ENCODE measurements around the gene AGBL1.

AGBL1 gene

DNA sequence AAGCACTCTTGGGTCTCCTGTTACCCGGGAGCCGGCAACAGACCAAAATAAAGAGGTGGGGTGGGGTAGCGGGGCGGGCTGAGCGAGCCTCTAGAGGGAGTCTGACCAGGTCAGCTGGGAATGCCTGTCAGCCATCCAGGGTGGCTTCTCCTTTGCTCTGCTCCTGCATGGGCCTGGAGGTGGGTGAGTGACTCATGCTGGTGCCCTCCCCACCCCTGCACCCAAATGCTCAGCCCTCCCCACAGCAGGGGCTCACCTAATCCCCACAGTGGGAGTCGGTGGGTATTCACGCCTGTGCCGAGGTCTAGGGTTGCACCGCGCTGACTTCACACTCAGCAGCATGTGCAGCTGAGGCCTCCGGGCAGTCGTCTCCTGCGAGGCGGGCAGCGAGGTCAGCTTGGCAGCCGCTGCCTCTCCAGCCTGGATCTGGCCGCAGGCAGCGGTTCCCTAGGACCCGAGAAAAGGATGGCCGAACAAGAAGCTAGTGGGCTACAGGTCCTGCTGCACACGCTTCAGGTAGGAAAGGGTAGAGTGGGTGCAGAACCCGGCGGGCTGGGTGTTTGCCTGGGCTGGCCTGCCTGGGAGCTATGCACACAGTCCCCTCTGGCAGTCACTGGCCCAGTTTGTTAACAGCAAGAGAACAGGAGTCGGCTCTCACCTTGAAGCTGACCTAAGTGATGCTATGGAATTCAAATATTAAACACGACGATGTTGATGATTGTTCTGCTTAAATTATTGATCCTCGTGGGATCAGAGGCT lies at the start of gene AGBL1:
AGBL1 (plus strand) TSS at position 364 of the 759 bp plus-strand sequence.
- no peak within 1 kb of the TSS for H3K4me3 ChIP-seq (ENCODE audit: severe bottlenecking)
- TF ChIP-seq, protein P1, sequence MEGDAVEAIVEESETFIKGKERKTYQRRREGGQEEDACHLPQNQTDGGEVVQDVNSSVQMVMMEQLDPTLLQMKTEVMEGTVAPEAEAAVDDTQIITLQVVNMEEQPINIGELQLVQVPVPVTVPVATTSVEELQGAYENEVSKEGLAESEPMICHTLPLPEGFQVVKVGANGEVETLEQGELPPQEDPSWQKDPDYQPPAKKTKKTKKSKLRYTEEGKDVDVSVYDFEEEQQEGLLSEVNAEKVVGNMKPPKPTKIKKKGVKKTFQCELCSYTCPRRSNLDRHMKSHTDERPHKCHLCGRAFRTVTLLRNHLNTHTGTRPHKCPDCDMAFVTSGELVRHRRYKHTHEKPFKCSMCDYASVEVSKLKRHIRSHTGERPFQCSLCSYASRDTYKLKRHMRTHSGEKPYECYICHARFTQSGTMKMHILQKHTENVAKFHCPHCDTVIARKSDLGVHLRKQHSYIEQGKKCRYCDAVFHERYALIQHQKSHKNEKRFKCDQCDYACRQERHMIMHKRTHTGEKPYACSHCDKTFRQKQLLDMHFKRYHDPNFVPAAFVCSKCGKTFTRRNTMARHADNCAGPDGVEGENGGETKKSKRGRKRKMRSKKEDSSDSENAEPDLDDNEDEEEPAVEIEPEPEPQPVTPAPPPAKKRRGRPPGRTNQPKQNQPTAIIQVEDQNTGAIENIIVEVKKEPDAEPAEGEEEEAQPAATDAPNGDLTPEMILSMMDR (IDR thresholded peaks at IDR 0.05; ENCODE audit: poor library complexity, severe bottlenecking) = no peak
- no peaks in the 10 kb centered on the region for H3K9me3 ChIP-seq (ENCODE audit: severe bottlenecking)
- DNase-seq (ENCODE audit: low spot score) (no peak), ATAC-seq (ENCODE audit: low read depth) (no peak)
- no peak within 1 kb of the TSS for H3K27ac ChIP-seq (ENCODE audit: poor library complexity, severe bottlenecking)
- H3K27me3 ChIP-seq (ENCODE audit: insufficient read depth, poor library complexity, severe bottlenecking) = peaks cover 54% of the 10 kb centered on the region
- H3K36me3 ChIP-seq (ENCODE audit: low read depth) = no peaks in the 10 kb centered on the region
- no peaks in the 10 kb centered on the region for H3K4me1 ChIP-seq (ENCODE audit: insufficient read depth, poor library complexity, severe bottlenecking)

DNA sequence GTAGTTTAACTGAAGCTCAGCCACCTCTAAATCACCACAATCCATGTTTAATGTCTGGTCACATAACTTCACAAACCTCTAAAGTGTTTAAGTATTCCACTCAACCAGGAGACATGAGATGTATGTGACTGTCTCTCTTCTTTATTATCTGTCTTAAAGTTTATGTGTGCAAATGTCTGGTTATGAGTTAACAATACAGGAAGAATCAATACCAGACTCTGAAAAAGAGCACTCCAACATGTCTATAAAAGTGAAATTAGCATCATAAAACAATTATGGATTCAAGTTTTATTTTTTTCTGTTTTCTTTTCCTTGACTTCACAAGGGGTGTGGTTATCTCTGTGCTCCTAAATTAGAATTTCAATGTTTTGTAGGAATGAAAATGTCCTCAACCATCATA lies 44.8 kb upstream of the AGBL1 start:
- no peaks in the 10 kb centered on the region for H3K9me3 ChIP-seq (ENCODE audit: severe bottlenecking)
- no peak overlapping the region for H3K4me3 ChIP-seq (ENCODE audit: severe bottlenecking)
- ATAC-seq (ENCODE audit: low read depth) (no peak), DNase-seq (ENCODE audit: low spot score) (no peak)
- TF ChIP-seq, protein P1 (IDR thresholded peaks at IDR 0.05; ENCODE audit: poor library complexity, severe bottlenecking) = no peak
- no peak overlapping the region for H3K27ac ChIP-seq (ENCODE audit: poor library complexity, severe bottlenecking)
- H3K36me3 ChIP-seq (ENCODE audit: low read depth) = no peaks in the 10 kb centered on the region
- H3K4me1 ChIP-seq (ENCODE audit: insufficient read depth, poor library complexity, severe bottlenecking) = no peaks in the 10 kb centered on the region
- H3K27me3 ChIP-seq (ENCODE audit: insufficient read depth, poor library complexity, severe bottlenecking) = no peaks in the 10 kb centered on the region

DNA sequence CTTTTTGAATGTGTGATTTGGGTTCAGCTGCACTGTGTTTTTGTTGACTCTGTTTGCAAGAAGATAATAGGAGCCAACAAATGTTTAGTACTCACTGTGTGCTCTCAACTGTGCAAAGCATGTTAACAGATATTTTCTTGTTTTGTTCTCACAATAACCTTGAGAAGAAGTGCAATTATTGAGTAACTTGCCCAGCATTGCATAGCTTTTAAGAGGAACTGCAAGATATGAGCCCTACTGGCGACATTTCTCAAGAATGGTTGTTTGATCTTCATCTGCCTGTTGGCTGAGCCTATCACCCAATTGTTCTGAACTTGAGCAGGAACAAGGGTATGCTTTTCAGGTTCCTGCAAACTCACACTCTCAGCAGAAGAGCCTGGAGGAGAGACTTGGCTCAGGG lies 43.4 kb upstream of the AGBL1 start:
- H3K27me3 ChIP-seq (ENCODE audit: insufficient read depth, poor library complexity, severe bottlenecking) = no peaks in the 10 kb centered on the region
- H3K27ac ChIP-seq (ENCODE audit: poor library complexity, severe bottlenecking) = no peak overlapping the region
- H3K36me3 ChIP-seq (ENCODE audit: low read depth) = no peaks in the 10 kb centered on the region
- no peaks in the 10 kb centered on the region for H3K9me3 ChIP-seq (ENCODE audit: severe bottlenecking)
- no peak for ATAC-seq (ENCODE audit: low read depth)
- H3K4me3 ChIP-seq (ENCODE audit: severe bottlenecking) = no peak overlapping the region
- no peaks in the 10 kb centered on the region for H3K4me1 ChIP-seq (ENCODE audit: insufficient read depth, poor library complexity, severe bottlenecking)
- TF ChIP-seq, protein P1 (IDR thresholded peaks at IDR 0.05; ENCODE audit: poor library complexity, severe bottlenecking) = no peak
- no peak for DNase-seq (ENCODE audit: low spot score)

DNA sequence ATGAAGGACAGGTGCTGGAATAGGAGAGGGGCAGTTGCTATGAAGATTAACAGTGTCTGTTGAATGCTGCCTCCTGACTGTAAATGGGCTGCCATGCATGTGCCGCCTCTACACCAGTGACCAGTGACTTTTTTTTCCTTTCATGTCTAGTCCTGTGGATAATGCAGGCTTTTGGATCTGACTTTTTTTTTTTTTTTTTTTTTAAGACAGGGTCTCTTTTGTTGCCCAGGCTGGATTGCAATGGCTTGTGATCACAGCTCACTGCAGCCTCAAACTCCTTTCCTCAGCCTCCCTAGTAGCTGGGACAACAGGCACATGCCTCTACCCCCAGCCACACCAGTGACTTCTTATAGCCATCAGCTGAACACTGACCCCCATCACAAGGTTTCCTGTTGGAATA lies 41.2 kb upstream of the AGBL1 start:
- no peak for ATAC-seq (ENCODE audit: low read depth)
- TF ChIP-seq, protein P1 (IDR thresholded peaks at IDR 0.05; ENCODE audit: poor library complexity, severe bottlenecking) = no peak
- Histone ChIP-seq H3K4me1 (ENCODE audit: insufficient read depth, poor library complexity, severe bottlenecking) (no peaks in the 10 kb centered on the region), H3K4me3 (ENCODE audit: severe bottlenecking) (no peak overlapping the region), H3K36me3 (ENCODE audit: low read depth) (no peaks in the 10 kb centered on the region), H3K27me3 (ENCODE audit: insufficient read depth, poor library complexity, severe bottlenecking) (peaks cover 3% of the 10 kb centered on the region), H3K9me3 (ENCODE audit: severe bottlenecking) (no peaks in the 10 kb centered on the region), H3K27ac (ENCODE audit: poor library complexity, severe bottlenecking) (no peak overlapping the region)
- no peak for DNase-seq (ENCODE audit: low spot score)

DNA sequence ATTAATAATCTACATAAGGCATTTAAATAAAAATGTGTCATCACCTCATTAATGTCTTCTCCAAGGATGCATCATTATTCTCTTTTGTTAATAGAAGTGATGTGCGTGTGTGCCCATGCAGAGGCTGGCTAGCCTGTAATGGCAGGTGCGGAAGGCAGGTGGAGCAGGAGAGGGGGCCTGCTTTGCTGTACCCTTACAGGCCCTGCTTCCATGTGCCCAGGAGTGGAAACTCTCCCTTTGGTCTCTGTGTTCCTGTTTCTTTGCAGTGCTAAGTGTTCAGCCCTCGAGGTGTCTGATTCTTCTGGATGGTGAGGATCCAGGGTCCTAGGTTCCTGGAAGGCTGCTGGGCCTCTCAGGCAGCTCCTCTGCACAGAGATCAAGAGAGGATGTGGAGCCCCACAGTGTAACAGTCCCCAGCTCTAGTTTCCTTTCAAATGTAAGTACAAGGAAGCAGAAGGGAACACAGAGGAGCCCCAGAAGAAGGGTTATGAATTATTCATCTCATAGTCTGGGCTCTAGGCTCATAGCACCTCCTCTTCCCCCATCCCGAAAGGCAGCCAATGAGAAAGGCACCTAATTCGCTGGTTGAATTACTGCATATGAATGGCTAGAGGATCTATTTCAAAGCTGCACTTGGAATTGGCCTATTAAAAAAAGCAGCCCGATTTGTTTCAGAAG lies 39.2 kb upstream of the AGBL1 start:
- Histone ChIP-seq H3K36me3 (ENCODE audit: low read depth) (no peaks in the 10 kb centered on the region), H3K27me3 (ENCODE audit: insufficient read depth, poor library complexity, severe bottlenecking) (peaks cover 6% of the 10 kb centered on the region), H3K9me3 (ENCODE audit: severe bottlenecking) (no peaks in the 10 kb centered on the region), H3K4me3 (ENCODE audit: severe bottlenecking) (no peak overlapping the region), H3K27ac (ENCODE audit: poor library complexity, severe bottlenecking) (no peak overlapping the region), H3K4me1 (ENCODE audit: insufficient read depth, poor library complexity, severe bottlenecking) (no peaks in the 10 kb centered on the region)
- no peak for ATAC-seq (ENCODE audit: low read depth)
- DNase-seq (ENCODE audit: low spot score) = no peak
- TF ChIP-seq, protein P1 (IDR thresholded peaks at IDR 0.05; ENCODE audit: poor library complexity, severe bottlenecking) = no peak
